GM18870 (cell line): Measurements from ENCODE around the gene JUP.

Experiments
- ATAC-seq: cut with Tn5 transposase; IDR thresholded peaks from one replicate; pipeline ENCODE4 v1.9.1; 2021; ENCODE audit warnings: moderate library complexity; ENCODE audit not compliant: unreplicated experiment

The JUP gene

DNA sequence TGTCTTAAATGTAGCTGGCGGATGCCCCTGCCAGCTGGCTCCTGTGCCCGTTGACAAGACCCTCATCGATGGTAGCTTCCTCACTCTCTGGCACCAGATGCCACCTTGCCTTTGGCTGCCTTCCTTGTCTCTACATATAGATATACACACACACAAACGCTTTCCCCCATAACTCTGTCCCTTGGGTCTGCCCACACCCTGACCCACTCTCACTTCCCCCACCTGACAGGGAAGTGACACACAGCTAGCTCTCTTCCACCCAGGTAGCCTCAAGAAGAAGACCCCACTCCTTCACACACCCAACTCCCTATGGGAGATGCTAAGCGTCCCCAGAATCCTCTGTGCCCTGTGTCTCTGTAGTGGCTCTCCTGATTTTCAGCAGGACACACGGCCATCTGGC is 25.6 kb downstream of the JUP start:
- no peak for ATAC-seq

- ATAC-seq = no peak
Measured at GRCh38 chr17:41758601-41759000, 27.9 kb downstream of the JUP start.

- ATAC-seq = no peak
Measured at GRCh38 chr17:41754066-41754465, 32.4 kb downstream of the JUP start.

DNA sequence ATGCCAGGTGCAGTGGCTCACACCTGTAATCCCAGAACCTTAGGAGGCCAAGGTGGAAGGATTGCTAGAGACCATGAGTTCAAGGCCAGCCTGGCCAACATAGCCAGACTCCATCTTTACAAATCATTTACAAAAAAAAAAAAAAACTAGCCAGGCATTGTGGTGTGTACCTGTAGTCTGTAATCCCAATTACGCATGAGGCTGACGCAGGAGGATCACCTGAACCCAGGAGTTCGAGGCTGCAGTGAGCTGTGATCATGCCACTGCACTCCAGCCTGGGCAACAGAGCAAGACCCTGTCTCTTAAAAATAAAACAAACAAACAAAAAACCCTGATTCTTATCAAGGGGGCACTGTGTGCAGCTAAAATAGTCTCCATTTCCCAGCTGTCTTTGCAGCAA is 35.2 kb downstream of the JUP start:
- no peak for ATAC-seq

GRCh38 chr17:41750862-41751261 is 35.6 kb downstream of the JUP start:
- no peak for ATAC-seq

GRCh38 chr17:41748275-41748674 is 38.2 kb downstream of the JUP start:
- ATAC-seq = no peak

- no peak for ATAC-seq
Measured at GRCh38 chr17:41741709-41742108, 44.8 kb downstream of the JUP start.

GRCh38 chr17:41740506-41740905 is 46.0 kb downstream of the JUP start:
- ATAC-seq = no peak

DNA sequence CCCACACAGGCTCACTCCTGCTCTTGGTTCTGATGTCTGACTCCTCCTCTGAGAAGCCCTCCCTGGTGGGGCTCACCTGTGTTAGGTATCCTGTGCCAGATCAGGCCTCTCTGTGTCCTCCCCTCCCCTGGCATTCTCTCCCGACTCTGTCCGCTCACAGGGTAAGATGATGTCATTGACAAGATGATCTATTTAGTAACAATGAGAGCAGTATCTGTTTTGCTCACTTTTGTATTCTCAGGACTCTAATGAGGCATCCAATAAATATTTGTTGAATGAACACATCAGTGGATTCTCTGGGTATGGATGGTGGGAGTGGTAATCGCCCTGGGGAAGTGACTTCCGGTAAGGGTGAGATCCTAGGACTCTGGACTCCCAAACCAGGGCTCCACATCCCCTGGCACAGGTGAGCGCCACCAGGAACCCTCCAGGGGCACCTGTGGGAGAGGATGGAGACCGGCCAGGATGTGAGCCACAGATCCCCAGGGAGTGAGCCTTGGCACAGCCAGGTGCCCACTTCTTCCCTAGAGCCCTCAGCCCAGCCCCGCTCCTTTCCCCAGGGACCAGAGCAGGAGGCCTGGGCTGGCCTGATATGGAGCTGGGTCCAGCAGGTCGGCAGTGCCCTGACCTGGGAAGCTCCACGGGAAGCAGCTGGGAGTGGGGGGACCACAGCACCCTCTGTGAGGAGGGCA is 46.7 kb downstream of the JUP start:
- ATAC-seq = no peak

DNA sequence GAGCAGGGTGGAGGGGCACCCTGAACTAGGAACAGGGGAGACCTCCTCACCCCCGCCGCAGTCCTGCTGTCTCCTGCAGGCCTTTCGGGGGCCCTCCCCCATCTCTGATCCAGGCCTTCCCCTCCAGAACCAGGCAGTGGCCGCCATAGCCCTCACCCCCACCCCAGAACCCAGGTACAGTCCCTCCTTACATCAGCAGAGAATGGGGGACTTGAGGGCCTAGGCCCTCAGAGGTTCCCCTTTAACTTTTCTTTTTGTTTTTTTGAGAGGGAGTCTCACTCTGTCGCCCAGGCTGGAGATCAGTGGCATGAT is 47.8 kb downstream of the JUP start:
- no peak for ATAC-seq

DNA sequence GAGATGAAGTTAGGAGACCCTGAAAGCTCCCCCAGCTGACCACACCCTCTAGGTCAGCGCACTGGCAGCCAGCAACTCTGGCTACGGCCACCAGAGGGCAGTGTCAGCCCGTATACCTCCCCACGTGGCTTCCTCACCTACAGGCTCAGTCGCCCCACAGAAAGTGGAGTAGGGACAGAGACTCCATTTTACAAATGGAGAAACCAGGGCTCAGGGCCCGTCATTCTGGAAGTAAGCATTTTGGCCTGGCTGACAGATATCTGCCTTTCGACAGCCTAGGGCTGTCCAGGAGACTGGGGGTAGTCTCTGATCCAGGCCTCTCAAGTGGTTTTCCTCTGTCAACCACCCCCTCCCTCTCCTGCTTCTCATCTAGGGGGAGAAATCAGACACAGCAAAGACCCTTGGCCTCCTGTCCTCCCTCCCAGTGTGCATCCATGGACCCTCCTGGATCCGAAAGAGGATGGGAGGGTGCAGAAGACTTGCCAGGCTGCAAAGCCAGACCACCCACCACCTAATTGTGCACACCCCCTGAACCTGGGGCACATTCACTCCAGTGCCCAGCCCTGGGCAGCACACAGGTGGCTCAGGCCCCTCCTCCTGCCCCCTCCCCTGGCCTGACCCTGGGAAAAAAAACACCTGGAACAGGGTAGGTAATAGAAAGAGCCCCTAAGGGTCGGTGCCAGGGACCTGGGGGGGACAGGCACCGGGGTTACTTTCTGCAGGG is 48.3 kb downstream of the JUP start:
- ATAC-seq = no peak

GRCh38 chr17:41737680-41738023 is 48.9 kb downstream of the JUP start:
- no peak for ATAC-seq

DNA sequence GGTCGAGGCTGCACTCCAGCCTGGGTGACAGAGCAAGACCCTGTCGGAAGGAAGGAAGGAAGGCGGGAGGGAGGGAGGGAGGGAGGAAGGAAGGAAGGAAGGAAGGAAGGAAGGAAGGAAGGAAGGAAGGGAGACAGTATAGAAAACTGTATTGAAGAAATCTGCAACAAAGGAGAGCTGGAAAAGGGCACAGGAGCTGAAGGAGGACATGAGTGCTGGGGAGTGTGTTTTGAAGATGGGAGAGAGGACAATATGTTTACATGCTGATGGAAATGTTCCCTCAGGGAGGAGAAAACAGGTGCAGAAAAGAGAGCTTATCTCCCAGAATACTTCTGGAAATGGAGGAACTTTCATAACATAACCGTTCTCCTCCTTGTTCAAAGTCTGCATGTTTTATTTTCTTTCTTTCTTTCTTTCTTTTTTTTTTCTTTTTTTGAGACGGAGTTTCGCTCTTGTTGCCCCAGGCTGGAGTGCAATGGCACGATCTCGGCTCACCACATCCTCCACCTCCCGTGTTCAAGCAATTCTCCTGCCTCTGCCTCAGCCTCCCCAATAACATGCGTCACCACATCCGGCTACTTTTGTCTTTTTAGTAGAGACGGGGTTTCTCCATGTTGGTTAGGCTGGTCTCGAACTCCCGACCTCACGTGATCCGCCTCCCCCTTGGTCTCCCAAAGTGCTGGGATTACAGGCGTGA is 49.4 kb downstream of the JUP start:
- ATAC-seq = no peak

DNA sequence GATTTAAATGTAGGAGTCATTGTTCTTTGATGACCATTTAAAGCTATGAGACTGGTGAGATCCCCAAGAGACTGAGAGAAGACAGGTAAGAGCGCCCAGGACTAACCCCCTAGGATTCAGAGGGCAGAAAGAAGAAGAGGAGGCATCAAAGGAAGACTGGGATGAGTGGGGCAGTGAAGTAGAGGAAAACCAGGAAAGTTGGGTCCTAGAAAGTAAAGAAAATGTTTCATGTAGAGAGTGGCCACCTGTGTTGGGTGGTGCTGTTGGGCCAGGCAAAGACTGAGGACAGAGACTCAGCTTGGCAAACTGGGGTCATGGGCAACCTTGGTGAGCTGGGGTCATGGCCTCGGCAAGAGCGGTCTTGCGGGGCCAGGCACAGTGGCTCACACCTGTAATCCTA is 50.8 kb downstream of the JUP start:
- no peak for ATAC-seq

GRCh38 chr17:41734949-41735313 is 51.6 kb downstream of the JUP start:
- ATAC-seq = no peak

DNA sequence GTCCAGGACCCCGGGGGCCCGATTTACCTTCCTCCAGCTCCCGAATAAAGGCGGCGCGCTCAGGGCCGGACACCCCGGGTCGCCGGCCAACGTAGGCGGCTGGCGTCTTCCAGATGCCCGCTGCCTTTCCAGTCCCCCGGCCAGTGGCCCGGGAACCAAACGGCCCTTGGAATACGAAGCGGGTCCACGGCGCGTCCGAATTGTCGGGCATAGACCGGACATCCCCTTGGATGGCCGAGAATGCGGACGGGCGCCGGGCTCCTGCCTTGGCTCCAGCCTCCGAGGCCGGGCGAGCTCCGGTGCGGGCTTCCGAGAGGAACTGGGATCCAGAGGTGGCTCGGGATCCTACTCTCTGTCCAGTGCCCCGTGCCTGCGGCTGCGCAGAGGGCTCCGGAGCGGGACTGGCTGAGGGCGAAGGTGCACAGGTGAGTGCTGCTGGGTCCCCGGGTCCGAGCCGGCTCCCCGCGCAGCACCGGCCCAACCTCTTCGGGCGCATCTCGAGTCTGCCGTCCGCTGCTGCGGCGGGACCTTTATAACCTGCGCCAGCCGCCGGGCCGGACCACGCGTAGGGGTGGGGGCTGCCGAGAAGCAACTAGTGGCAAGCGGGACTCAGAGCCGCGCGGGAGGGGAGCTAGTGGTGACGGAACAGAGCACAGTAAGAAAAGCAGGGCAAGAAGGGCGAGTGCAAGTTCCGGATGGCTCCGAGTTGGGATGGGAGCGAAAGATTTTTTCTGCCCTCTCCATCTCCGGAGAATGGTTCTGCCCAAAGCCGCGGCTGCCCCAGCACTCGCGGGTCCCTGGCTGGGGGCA is 52.2 kb downstream of the JUP start, which contains the start of gene HAP1:
Gene HAP1 (minus strand): TSS at position 505 of the 810 bp plus-strand sequence. CDS start 9 bp downstream, at position 496.
- ATAC-seq = no peak

GRCh38 chr17:41733348-41734138 is 53.0 kb downstream of the JUP start:
- no peak for ATAC-seq

- no peak for ATAC-seq
Measured at GRCh38 chr17:41731836-41732235, 54.7 kb downstream of the JUP start.

DNA sequence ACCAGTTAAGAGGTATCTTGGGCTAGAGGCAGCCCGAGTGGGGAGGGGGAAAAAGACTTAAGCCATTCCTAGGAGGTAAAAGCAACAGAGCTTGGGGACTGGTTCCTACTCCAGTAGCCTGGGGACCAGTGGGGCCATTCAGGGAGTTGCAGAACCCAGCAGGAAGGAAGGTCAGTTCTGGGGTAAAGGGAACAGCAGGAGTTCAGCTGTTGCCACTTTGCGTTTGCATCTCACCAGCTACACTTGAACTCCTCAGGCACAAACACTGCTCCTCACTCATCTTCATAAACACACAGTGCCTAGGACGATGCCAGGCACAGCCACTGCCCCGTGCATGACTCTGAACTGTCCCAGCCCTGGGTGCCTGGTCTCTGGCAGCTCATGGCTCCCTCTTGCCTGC is 56.0 kb downstream of the JUP start:
- ATAC-seq = no peak

GRCh38 chr17:41728056-41728455 is 58.5 kb downstream of the JUP start:
- ATAC-seq = no peak

- ATAC-seq = no peak
Measured at GRCh38 chr17:41725134-41725533, 61.4 kb downstream of the JUP start.
